Right lobe of liver (tissue), 4 donors: ENCODE measurements around the gene CERS5.

Experiments used
- POLR2A ChIP-seq: fragments of 450-650 bp; IDR thresholded peaks from one replicate; pipeline ENCODE4 v1.6.1; 2017; ENCODE audit warnings: antibody characterized with exemption, mild to moderate bottlenecking
- TF ChIP-seq, protein P1 (sequence below), 4 donors: fragments of 200-600 bp in 3 of 4; fragments of 450-650 bp in 1 of 4; IDR thresholded peaks; one replicate each; pipeline versions ENCODE4 v1.5.1 to v1.8.0; 2016 to 2022; ENCODE audit warnings: antibody characterized with exemption in 4 of 4, mild to moderate bottlenecking in 2 of 4
- donor health status: DM: no; HTN: no; CAD: no.
- donor health status: DM: no; HTN: no; CAD: no.
- donor health status: DM: no; HTN: yes; CAD: no.

- TF ChIP-seq, protein P1, sequence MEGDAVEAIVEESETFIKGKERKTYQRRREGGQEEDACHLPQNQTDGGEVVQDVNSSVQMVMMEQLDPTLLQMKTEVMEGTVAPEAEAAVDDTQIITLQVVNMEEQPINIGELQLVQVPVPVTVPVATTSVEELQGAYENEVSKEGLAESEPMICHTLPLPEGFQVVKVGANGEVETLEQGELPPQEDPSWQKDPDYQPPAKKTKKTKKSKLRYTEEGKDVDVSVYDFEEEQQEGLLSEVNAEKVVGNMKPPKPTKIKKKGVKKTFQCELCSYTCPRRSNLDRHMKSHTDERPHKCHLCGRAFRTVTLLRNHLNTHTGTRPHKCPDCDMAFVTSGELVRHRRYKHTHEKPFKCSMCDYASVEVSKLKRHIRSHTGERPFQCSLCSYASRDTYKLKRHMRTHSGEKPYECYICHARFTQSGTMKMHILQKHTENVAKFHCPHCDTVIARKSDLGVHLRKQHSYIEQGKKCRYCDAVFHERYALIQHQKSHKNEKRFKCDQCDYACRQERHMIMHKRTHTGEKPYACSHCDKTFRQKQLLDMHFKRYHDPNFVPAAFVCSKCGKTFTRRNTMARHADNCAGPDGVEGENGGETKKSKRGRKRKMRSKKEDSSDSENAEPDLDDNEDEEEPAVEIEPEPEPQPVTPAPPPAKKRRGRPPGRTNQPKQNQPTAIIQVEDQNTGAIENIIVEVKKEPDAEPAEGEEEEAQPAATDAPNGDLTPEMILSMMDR (IDR thresholded peaks at IDR 0.05): no peak
- no peak for TF ChIP-seq POLR2A
Observed at GRCh38 chr12:50213439-50213838, 46.3 kb upstream of the CERS5 start.
